NCI-H1105 treated with DMSO at 0.1 percent for 48 hours (cell line): Measurements from ENCODE around the gene NPIPB6.

ENCODE experiments used
- DNase-seq: peaks from one replicate; lab custom pipeline; 2025; lab: John Stamatoyannopoulos, UW

The NPIPB6 gene

DNA sequence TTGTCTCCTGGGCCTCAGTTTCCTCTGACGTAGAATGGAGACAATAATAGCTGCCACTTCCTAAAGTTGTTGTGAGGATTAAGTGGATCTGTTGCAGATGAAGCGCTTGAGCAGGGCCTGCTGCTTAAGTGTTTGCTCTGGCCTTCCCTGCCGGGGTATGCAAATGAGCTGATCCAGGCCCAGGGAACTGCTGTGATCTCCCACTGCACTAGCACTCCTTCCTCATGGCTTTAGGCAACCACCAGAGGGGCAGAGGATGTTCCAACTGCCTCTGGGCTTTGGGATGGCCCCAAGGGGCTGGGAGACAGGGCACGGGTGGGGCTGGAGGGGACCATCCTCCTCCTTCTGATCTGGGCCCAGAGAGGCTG lies 64.8 kb downstream of the NPIPB6 start:
- DNase-seq: no peak

DNA sequence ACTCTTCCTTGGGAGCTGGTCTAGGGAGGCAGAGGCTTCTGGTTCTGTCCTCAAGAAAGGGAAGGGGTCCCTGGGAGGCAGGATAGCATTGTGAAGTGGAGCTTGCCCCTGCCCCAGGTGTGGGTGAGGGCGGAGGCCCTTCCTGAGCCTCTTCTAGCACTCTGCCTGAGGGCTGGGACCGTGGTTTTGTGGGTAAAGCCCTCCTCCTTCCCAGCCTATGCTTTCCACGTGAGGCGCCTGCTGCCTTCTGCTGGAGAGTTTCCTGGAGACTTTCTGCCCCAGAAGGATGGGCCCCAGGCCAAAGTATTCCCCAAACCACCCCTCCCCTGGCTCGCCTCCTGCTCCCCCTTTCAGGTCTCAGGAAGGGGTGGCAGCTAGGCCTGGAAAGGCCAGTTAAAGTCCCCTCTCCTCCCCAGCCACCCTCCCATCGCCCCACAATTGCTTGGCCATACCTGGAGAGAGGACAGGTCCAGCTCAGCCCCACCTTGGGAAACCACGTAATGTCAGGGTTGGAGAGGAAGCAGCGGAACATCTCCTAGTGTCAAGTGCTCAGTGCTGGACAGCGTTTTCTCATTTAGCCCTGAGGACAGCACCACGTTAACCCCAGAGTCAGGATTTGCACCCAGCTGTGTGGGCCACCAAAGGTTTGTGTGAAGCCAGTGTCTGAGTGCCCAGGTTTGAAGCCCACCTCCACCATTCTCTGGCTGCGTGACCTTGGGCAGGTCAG lies 65.4 kb downstream of the NPIPB6 start:
- DNase-seq: no peak

DNA sequence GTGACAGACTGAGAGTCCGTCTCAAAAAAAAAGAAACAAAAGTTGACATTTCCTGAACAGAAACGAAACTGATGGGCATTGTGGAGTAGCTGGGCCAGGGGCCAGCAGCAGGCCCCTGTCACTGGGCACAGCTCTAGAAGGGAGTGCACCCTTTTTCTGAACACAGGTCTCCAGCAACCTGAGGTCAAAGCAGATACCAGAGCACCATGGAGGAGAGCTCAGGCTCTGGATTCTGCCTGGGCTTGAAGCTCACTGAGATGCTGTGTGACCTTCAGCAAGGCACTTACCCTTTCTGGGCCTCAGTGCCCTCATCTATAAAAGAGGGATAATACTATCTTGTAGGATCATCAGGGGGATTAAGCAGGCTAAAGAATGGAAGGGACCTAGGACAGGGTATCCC lies 66.0 kb downstream of the NPIPB6 start:
- DNase-seq: no peak

DNA sequence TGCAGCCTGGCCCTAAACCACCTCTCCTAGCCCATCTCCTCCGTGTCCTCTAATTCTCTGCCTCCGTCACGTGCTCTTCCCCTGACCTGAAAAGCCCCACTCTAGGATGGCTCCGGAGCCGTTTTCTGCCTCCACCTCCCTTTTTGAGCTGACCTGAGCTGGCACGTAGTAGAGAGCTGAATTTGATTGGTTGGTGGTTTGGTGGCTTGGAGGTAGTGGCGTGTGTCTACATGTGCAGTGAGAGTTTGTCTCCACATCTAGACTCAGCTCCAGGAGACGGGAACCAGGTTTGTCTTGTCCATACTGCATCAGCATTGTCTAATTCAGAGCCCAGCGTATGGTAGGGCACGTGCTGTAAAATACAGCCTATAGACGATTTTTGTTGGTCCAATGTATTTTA lies 68.0 kb downstream of the NPIPB6 start:
- no peak for DNase-seq

DNA sequence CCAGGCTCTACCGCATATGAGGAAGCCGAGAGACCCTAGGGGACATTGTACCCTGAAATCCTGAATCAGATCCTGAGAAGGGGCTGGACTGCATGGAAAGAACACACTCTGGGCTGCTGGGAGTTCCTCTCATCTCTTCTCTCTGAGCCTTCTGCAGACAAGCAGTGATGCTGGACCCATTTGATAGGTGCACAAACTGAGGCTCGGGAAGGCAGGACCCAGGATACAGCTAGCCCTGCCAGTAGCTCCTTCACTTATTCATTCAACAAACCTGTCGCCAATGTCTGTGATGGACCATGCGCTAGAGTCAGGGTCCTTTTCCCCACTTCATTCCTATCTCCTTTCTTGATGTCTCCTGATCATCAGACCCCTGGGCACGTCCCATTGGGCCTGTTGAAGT lies 69.1 kb downstream of the NPIPB6 start:
- DNase-seq: no peak

DNA sequence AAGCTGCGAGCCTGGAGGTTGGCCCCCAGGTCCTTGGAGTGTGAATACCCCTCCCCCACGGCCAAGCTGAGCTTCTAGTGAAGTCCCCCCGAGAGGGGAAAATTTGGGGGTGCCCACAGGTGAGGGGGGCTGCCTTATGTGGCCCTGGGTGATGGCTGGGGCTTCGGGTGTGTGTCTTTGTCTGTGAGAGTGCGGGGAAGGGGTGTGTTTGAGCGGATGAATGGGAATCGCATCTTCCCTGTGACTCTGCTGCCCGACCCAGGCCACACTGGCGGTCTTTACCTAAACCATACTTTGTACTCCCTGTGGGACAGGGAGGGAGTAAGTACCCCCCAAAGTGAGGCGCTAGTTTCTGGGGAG lies 69.7 kb downstream of the NPIPB6 start:
- no peak for DNase-seq

DNA sequence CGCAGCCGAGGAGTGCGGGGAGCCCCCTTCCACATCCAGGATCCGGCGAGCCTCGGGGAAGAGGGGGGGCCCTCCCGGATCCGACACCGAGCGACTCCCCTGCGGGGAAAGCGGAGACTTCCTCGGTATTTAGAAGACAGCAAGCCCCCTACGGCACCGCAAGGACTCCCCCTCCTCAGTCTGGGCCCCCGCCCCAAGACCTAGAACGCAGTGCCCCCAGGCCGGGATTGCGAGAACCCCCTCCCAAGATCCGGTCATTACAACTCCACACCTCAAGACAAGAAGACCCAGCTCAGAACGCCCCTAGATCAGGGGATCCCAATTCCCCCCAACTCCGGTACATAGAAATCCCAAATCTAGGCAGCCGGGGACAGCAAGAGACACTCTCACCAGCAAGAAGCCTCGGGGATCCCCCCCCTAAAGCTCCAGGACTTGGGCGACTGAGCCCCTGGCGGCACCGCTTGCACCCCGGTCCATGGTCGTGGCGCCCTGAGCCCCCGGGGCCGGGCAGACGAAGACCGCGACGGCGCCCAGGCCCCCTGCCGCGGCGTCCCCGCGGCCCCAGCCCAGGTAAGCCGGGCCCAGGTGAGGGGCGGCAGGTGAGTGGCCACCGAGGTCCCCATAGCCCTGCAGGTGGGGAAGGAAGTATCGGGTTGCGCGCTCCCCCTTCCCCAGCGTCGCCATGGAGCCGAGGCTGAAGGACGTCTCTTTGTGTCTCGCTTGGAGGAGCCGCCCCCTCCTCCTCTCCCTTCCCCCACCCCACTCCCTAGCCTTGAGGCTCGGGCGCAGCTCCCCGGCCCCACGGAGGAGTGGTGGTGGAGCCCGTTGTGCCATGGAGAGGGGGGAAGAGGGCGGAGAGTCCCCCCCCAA lies 70.3 kb downstream of the NPIPB6 start:
- DNase-seq: peak; percentile 73
